Trophoblast cell (in vitro differentiated cells and primary cell): ENCODE results near the gene PRAME.

Source experiments
- DNase-seq, 2 donors: peaks; one replicate each; pipeline ENCODE4 v3.0.0-alpha.2; 2016
- H2AFZ ChIP-seq: 2 replicates; pipeline ENCODE4 v1.6.1; 2013; ENCODE audit warnings: low read length, moderate library complexity, mild to moderate bottlenecking; ENCODE audit not compliant: insufficient read depth, poor library complexity
- H2AK5ac ChIP-seq: 2 replicates; pipeline ENCODE4 v1.6.1; 2013; ENCODE audit warnings: mild to moderate bottlenecking, low read length
- H2BK120ac ChIP-seq: 2 replicates; pipeline ENCODE4 v1.6.1; 2013; ENCODE audit warnings: low read length, mild to moderate bottlenecking, moderate library complexity; ENCODE audit not compliant: insufficient read depth, poor library complexity
- H2BK12ac ChIP-seq: 2 replicates; pipeline ENCODE4 v1.6.1; 2013; ENCODE audit warnings: mild to moderate bottlenecking, low read length, moderate library complexity
- H2BK5ac ChIP-seq: 2 replicates; pipeline ENCODE4 v1.6.1; 2013; ENCODE audit warnings: low read length, low read depth, moderate library complexity, mild to moderate bottlenecking; ENCODE audit not compliant: poor library complexity
- H3K14ac ChIP-seq: 2 replicates; pipeline ENCODE4 v1.6.1; 2013; ENCODE audit warnings: mild to moderate bottlenecking, low read length
- H3K18ac ChIP-seq: 2 replicates; pipeline ENCODE4 v1.6.1; 2013; ENCODE audit warnings: mild to moderate bottlenecking, low read length
- H3K23ac ChIP-seq: 2 replicates; pipeline ENCODE4 v1.6.1; 2013; ENCODE audit warnings: low read length
- H3K27ac ChIP-seq: 2 replicates; pipeline ENCODE4 v1.5.1; 2013; ENCODE audit warnings: low read depth, mild to moderate bottlenecking, inconsistent platforms, low read length, moderate library complexity
- H3K27me3 ChIP-seq: 2 replicates; pipeline ENCODE4 v1.6.1; 2013; ENCODE audit warnings: inconsistent platforms, mild to moderate bottlenecking, low read length, moderate library complexity; ENCODE audit not compliant: insufficient read depth
- H3K36me3 ChIP-seq, 2 experiments: 1 replicate in 1 of 2; 2 replicates in 1 of 2; pipeline ENCODE4 v1.6.1; 2013; ENCODE audit warnings: low read length in 2 of 2, mild to moderate bottlenecking in 2 of 2, moderate library complexity in 1 of 2; ENCODE audit not compliant: insufficient read depth in 2 of 2, control insufficient read depth in 1 of 2
- H3K4ac ChIP-seq: 2 replicates; pipeline ENCODE4 v1.6.1; 2013; ENCODE audit warnings: low read depth, mild to moderate bottlenecking, low read length, moderate library complexity
- H3K4me1 ChIP-seq, 2 experiments: 1 replicate in 1 of 2; 2 replicates in 1 of 2; pipeline ENCODE4 v1.6.1; 2013; ENCODE audit warnings: low read length in 2 of 2, mild to moderate bottlenecking in 2 of 2, moderate library complexity in 1 of 2; ENCODE audit not compliant: insufficient read depth in 2 of 2, control insufficient read depth in 1 of 2
- H3K4me2 ChIP-seq: 2 replicates; pipeline ENCODE4 v1.6.1; 2013; ENCODE audit warnings: inconsistent platforms, mild to moderate bottlenecking, low read length, moderate library complexity
- H3K4me3 ChIP-seq: 2 replicates; pipeline ENCODE4 v1.5.1; 2013; ENCODE audit warnings: mild to moderate bottlenecking, low read depth, low read length, inconsistent platforms
- H3K79me1 ChIP-seq: one replicate; pipeline ENCODE4 v1.6.1; 2013; ENCODE audit warnings: low read length
- H3K79me2 ChIP-seq: 2 replicates; pipeline ENCODE4 v1.6.1; 2013; ENCODE audit warnings: low read length, mild to moderate bottlenecking; ENCODE audit not compliant: control insufficient read depth, insufficient read depth, poor library complexity
- H3K9ac ChIP-seq: 2 replicates; pipeline ENCODE4 v1.6.1; 2013; ENCODE audit warnings: mild to moderate bottlenecking, low read length
- H3K9me3 ChIP-seq: 2 replicates; pipeline ENCODE4 v1.6.1; 2013; ENCODE audit warnings: low read depth, mild to moderate bottlenecking, control low read depth, inconsistent platforms, low read length; ENCODE audit not compliant: insufficient read depth
- H4K12ac ChIP-seq: 2 replicates; pipeline ENCODE4 v1.6.1; 2013; ENCODE audit warnings: low read depth, mild to moderate bottlenecking, low read length, moderate library complexity
- H4K8ac ChIP-seq: 2 replicates; pipeline ENCODE4 v1.6.1; 2013; ENCODE audit warnings: low read depth, mild to moderate bottlenecking, low read length, moderate library complexity
- H4K91ac ChIP-seq: one replicate; pipeline ENCODE4 v1.6.1; 2013; ENCODE audit warnings: low read depth, mild to moderate bottlenecking, low read length, moderate library complexity
- WGBS: extraction: QIAGEN DNeasy Blood & Tissue Kit; methylation state at CpG from one replicate; pipeline ENCODE4 v1.1.7; 2013; ENCODE audit warnings: missing lambda C conversion rate; ENCODE audit not compliant: insufficient read length, insufficient coverage; ENCODE audit errors: extremely low coverage; 5-methylcytosine and 5-hydroxymethylcytosine counted together

The PRAME gene

DNA sequence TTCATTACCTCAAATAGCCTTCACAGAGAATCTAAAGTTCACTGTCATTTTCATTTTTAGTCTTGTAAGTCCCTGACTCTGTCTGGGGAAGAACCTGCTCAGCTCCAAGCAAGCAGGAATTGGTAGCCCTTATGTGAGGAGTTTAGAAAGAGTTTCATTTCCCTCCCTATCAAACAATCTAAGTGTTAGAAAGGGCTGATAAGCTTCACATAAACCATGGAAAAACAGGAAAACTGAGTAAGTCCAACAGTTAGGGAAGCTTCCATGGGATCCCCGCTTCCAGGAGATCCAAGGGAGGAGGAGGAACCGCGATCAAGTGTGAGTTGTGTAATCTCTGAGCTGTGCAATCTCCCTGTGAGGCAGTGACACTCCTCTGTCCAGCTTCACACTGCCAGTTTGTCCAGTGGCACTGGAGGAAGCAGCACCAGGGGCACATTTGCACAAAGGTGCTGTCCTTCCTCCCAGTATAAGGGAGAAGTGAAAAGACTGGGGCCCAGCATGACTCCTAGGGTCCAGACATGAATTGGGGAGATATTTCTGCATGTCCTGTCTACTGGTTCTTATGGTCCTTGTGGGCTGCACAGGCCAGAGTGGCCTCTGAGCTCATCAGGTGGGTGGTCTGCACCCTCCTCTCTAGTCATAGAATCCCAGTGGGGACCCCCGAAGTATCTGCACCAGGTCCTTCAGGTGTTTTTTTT lies 4.3 kb downstream of the PRAME start:
- H2BK120ac ChIP-seq = no peak overlapping the region
- no peak overlapping the region for H3K27ac ChIP-seq
- H2BK5ac ChIP-seq = no peak overlapping the region
- H4K12ac ChIP-seq = no peak overlapping the region
- H3K9me3 ChIP-seq = peaks cover 26% of the 10 kb centered on the region
- H3K14ac ChIP-seq = no peak overlapping the region
- H2AFZ ChIP-seq = no peak overlapping the region
- no peaks in the 10 kb centered on the region for H3K79me2 ChIP-seq
- no peak overlapping the region for H3K4ac ChIP-seq
- no peaks in the 10 kb centered on the region for H3K36me3 ChIP-seq
- H4K91ac ChIP-seq = no peak overlapping the region
- H4K8ac ChIP-seq = no peak overlapping the region
- H3K4me2 ChIP-seq = no peak overlapping the region
- H3K18ac ChIP-seq = no peak overlapping the region
- no peak overlapping the region for H2BK12ac ChIP-seq
- no peaks in the 10 kb centered on the region for H3K79me1 ChIP-seq
- no peaks in the 10 kb centered on the region for H3K27me3 ChIP-seq
- no peak overlapping the region for H2AK5ac ChIP-seq
- no peak overlapping the region for H3K9ac ChIP-seq
- WGBS = no CpG with 5 or more reads among the region's 4 CpGs
- DNase-seq = peak in 1 of 2 donors; percentile 36
- no peaks in the 10 kb centered on the region for H3K4me1 ChIP-seq
- H3K4me3 ChIP-seq = no peak overlapping the region
- no peak overlapping the region for H3K23ac ChIP-seq

GRCh38 chr22:22553735-22554586 lies 5.1 kb downstream of the PRAME start:
- no peaks in the 10 kb centered on the region for H3K79me1 ChIP-seq
- peaks cover 3% of the 10 kb centered on the region for H3K27me3 ChIP-seq
- H2BK12ac ChIP-seq = no peak overlapping the region
- no peak overlapping the region for H4K91ac ChIP-seq
- no peak overlapping the region for H3K4me2 ChIP-seq
- no peak overlapping the region for H3K27ac ChIP-seq
- no peak overlapping the region for H3K9ac ChIP-seq
- H2AK5ac ChIP-seq = no peak overlapping the region
- H4K12ac ChIP-seq = no peak overlapping the region
- no peak overlapping the region for H3K14ac ChIP-seq
- H3K9me3 ChIP-seq = peaks cover 22% of the 10 kb centered on the region
- H3K4me3 ChIP-seq = no peak overlapping the region
- H3K36me3 ChIP-seq = no peaks in the 10 kb centered on the region
- H3K4me1 ChIP-seq = no peaks in the 10 kb centered on the region
- H3K23ac ChIP-seq = no peak overlapping the region
- DNase-seq = no peak
- H3K79me2 ChIP-seq = no peaks in the 10 kb centered on the region
- H4K8ac ChIP-seq = no peak overlapping the region
- no peak overlapping the region for H3K4ac ChIP-seq
- H2BK120ac ChIP-seq = no peak overlapping the region
- H2AFZ ChIP-seq = no peak overlapping the region
- no CpG with 5 or more reads among the region's 8 CpGs for WGBS
- no peak overlapping the region for H3K18ac ChIP-seq
- H2BK5ac ChIP-seq = no peak overlapping the region

GRCh38 chr22:22553141-22553540 lies 5.9 kb downstream of the PRAME start:
- H2AK5ac ChIP-seq = no peak overlapping the region
- H3K4me2 ChIP-seq = no peak overlapping the region
- H4K12ac ChIP-seq = no peak overlapping the region
- H2BK5ac ChIP-seq = no peak overlapping the region
- no peak overlapping the region for H3K4ac ChIP-seq
- H3K14ac ChIP-seq = no peak overlapping the region
- no CpG with 5 or more reads among the region's 1 CpG for WGBS
- no peaks in the 10 kb centered on the region for H3K79me2 ChIP-seq
- no peak overlapping the region for H3K27ac ChIP-seq
- H3K36me3 ChIP-seq = no peaks in the 10 kb centered on the region
- no peak for DNase-seq
- no peak overlapping the region for H4K91ac ChIP-seq
- H2BK12ac ChIP-seq = no peak overlapping the region
- H3K4me1 ChIP-seq = no peaks in the 10 kb centered on the region
- no peak overlapping the region for H2BK120ac ChIP-seq
- H3K18ac ChIP-seq = no peak overlapping the region
- no peaks in the 10 kb centered on the region for H3K79me1 ChIP-seq
- H3K27me3 ChIP-seq = peaks cover 3% of the 10 kb centered on the region
- no peak overlapping the region for H3K4me3 ChIP-seq
- H2AFZ ChIP-seq = no peak overlapping the region
- no peak overlapping the region for H3K9ac ChIP-seq
- no peak overlapping the region for H3K23ac ChIP-seq
- no peak overlapping the region for H4K8ac ChIP-seq
- peaks cover 26% of the 10 kb centered on the region for H3K9me3 ChIP-seq

- no peak overlapping the region for H2BK12ac ChIP-seq
- no peak overlapping the region for H3K18ac ChIP-seq
- H3K9me3 ChIP-seq = peaks cover 28% of the 10 kb centered on the region
- H3K4me3 ChIP-seq = no peak overlapping the region
- no peak overlapping the region for H3K4ac ChIP-seq
- no peak overlapping the region for H3K4me2 ChIP-seq
- no peak overlapping the region for H2BK5ac ChIP-seq
- H4K91ac ChIP-seq = no peak overlapping the region
- no peak overlapping the region for H3K23ac ChIP-seq
- no peaks in the 10 kb centered on the region for H3K36me3 ChIP-seq
- H3K4me1 ChIP-seq = no peaks in the 10 kb centered on the region
- no peak overlapping the region for H3K9ac ChIP-seq
- H3K27ac ChIP-seq = no peak overlapping the region
- H3K79me2 ChIP-seq = no peaks in the 10 kb centered on the region
- H3K27me3 ChIP-seq = peaks cover 5% of the 10 kb centered on the region
- WGBS = no CpG with 5 or more reads among the region's 4 CpGs
- H4K8ac ChIP-seq = no peak overlapping the region
- H2AFZ ChIP-seq = no peak overlapping the region
- DNase-seq = peak; percentile 53 to 67
- no peak overlapping the region for H3K14ac ChIP-seq
- H2AK5ac ChIP-seq = no peak overlapping the region
- no peak overlapping the region for H4K12ac ChIP-seq
- H2BK120ac ChIP-seq = no peak overlapping the region
- H3K79me1 ChIP-seq = no peaks in the 10 kb centered on the region
Observed at GRCh38 chr22:22552630-22553029, 6.4 kb downstream of the PRAME start.
